Myocyte (in vitro differentiated cells): Measurements from ENCODE around the gene CHRNE. TPM values are rescaled to one million over a fixed set of nuclear protein-coding genes. Genes with fewer than 3 reads are reported as not detected.
A peak's percentile ranks its signal among the peaks of the same experiment; 100 is the strongest.
"Not testable (repeated sequence)": the region's sequence is repeated elsewhere in the genome, so short reads cannot be mapped to it uniquely, and the experiment has no call there.

Experiments
- DNase-seq: peaks from one replicate; pipeline ENCODE4 v3.0.0-alpha.2; 2012; ENCODE audit warnings: low read depth
- total RNA-seq: library from RNA; depleted of rRNA; stranded (reverse); fragments of >200 nt; gene quantifications from 2 replicates; pipeline ENCODE4 v1.2.3, GENCODE V29; 2014

Gene CHRNE
- total RNA-seq, 1 donor from 2014 or later, result not detected

- peak; percentile 20 for DNase-seq
Observed at GRCh38 chr17:4908301-4908700, 5.4 kb upstream of the CHRNE start.

GRCh38 chr17:4906642-4907041, 3.7 kb upstream of the CHRNE start:
- not testable (repeated sequence) for DNase-seq

DNA sequence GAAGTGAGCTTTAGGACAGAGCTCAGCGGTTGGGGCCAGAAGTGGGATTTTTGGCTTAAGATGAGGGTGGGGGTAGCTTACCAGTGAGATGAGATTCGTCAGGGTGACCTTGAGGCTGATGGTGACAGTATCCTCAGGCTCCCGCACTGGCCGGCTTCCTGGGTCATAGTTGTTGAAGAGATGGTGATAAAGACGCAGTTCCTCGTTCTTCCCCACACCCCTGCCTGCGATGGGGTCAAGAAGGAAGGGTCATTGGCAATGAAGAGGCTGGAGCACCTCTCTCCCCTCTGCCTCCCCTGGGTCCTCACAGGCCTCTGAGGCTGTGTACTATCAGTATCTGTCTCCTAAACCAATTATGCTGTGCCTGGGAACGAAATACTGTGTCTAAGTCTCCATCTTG, 358 bp downstream of the CHRNE start:
- DNase-seq, result no peak

DNA sequence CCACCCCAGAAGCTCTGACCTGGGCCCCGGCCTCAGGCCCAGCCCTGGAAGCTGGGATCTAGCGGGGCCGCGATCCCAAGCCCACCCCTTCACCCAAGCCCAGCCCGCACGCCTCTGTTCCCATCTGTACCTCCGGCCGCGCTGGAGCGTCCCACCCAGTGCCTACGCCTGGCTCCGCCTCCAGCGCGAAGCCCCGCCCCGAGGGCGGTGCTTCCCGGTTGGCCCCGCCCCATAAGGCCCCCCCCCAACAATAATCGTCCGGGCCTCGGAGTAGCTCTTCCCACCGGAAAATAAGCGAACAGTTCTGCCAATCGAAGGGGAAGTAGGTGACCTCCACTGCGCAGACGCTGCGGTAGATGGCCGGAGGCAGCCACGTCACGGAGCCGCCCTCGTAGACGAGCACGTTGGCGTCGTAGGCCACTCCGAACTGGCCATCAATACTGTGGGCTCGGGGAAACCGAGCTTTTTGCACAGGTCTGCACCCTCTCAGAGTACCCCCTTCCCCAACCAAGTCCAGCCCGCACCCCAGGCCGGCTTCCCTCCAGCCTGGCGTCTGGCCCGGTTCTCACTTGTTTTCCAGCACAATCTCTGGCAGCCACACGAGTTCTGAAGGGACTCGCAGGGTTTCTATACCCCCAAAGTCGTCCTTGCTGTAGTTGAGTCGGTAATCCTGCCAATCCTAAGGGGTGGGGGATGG, 1.1 kb downstream of the CHRNE start:
- DNase-seq, result no peak

DNA sequence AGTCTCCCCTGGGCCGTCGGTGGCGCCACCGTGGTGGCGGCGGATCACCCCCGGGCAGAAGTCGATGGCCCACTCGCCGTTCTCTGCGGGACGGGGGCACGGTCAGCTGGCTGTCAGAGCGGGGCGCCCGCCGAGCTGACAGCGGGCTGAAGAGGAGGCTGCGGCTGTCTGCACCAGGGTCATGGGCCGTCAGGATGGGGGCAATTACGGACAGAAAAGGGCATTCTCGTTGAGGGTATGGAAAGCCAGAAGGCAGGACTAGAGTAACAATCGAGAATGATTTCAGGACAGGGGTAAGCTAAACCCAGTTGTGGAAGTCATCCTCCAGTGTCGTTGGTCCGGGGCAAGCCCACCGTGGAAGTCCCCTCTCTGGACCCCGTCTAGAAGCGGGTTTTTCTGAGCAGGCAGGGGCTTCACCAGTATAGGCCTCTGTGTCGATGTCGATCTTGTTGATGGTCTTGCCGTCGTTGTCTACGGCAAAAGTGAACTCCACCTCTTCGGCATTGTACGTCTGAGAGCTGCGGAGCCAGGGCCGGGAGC, 1.7 kb downstream of the CHRNE start:
- DNase-seq, result no peak

DNA sequence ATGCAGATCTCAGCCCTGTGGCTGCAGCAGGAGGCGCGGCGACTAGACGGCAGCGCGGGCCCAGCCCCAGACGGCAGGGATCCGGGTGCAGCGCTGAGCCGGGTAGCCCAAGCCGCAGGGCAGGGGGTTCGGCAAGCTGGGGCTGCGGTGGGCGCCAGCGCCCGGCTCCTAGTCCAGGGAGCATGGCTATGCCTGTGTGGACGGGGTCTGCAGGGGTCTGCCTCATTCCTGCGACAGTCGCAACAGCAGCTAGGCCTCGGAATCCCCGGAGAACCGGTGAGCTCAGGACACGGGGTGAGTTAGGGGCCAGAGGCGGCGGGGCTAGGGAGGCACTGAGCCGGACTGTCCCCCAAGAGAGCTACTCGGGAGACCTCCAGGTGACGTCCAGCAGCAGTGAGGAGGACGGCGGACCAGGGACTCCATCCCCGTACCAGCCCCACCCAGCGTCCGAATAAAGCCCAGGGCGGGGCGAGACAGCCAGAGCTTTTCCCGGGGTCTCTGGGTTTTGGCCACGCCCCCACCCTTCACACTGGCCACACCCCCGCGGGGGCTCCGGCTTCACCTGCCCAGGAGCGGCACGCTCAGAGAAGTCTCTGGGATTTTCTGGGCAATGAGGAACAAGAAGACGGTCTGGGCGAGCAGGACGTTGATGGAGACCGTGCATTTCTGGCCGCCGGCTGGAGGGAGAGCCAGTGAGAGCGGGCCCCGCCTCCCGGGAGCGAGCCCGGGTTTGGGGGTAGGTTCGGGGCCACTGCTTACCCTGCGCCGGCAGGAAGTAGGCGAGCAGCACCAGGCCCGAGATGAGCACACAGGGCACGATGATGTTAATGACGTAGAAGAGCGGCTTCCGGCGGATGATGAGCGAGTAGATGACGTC, 2.4 kb downstream of the CHRNE start:
- DNase-seq, result no peak

- DNase-seq, result no peak
Observed at GRCh38 chr17:4899341-4900230, 3.3 kb downstream of the CHRNE start, which contains the start of gene C17orf107. C17orf107 (plus strand) TSS chr17:4899536; CDS start chr17:4899763, 227 bp downstream.

DNA sequence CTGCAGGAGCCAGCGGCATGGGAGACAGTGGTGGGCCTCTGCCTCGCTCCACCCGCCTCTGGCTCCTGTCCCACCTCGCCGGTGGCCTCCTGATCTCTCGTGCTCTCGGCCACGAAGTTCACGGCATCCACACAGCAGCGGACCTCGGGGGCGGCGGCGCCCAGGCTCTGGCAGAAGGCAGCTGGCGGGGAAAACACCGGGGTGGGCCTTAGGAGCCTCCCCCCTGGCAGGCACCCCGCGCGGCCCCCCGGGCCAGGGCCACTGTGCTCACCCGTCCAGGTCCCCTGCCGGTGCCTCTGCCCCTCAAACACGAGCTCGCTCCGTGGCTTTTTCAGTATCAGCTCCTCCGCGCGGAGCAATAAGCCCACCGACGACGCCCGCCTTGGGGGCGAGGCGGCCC, 4.0 kb downstream of the CHRNE start:
- no peak for DNase-seq

DNA sequence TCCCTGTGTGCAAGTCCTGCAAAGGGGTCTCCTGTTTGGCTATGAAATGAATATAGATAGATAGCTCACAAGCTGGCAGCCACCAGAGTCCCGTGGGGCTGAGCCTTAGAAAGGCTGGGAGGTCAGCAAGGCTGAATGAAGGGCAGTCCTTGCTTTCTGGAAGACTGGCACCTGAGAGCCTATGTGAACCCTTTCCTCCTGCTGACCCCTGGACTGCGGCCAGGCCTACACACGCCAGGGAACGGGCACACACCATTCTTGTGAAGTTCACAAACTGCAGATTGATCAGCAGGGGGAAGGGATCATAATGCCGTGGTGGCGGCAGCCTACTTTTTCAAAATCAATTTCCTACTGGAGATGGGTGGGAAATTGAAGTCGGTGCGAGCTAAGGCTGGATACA, 4.5 kb downstream of the CHRNE start:
- DNase-seq, result no peak

DNA sequence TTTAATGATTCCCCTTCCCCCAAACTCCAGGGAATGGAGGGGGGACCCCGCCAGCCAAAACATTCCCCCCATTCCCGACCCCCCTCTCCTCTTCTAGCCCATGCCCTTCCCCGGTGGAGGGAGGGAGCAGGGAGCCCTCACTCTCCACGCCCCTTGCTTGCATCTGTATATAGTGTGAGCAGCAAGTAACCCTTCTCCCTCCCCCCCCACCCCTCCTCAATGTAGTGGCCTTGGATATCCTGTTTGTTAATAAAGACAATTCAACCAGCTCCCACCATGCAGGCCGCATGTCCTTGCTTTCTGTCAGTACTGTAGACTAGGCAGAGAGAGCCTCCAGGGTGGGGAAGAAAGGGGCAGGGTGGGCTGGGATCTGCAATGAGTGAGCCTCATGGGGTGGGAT, 5.1 kb downstream of the CHRNE start:
- DNase-seq, result no peak

DNA sequence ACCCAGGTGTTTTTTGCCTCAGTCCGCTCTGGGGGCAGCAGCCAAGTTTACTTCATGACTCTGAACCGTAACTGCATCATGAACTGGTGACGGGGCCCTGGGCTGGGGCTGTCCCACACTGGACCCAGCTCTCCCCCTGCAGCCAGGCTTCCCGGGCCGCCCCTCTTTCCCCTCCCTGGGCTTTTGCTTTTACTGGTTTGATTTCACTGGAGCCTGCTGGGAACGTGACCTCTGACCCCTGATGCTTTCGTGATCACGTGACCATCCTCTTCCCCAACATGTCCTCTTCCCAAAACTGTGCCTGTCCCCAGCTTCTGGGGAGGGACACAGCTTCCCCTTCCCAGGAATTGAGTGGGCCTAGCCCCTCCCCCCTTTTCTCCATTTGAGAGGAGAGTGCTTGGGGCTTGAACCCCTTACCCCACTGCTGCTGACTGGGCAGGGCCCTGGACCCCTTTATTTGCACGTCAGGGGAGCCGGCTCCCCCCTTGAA, 5.7 kb downstream of the CHRNE start:
- no peak for DNase-seq

DNA sequence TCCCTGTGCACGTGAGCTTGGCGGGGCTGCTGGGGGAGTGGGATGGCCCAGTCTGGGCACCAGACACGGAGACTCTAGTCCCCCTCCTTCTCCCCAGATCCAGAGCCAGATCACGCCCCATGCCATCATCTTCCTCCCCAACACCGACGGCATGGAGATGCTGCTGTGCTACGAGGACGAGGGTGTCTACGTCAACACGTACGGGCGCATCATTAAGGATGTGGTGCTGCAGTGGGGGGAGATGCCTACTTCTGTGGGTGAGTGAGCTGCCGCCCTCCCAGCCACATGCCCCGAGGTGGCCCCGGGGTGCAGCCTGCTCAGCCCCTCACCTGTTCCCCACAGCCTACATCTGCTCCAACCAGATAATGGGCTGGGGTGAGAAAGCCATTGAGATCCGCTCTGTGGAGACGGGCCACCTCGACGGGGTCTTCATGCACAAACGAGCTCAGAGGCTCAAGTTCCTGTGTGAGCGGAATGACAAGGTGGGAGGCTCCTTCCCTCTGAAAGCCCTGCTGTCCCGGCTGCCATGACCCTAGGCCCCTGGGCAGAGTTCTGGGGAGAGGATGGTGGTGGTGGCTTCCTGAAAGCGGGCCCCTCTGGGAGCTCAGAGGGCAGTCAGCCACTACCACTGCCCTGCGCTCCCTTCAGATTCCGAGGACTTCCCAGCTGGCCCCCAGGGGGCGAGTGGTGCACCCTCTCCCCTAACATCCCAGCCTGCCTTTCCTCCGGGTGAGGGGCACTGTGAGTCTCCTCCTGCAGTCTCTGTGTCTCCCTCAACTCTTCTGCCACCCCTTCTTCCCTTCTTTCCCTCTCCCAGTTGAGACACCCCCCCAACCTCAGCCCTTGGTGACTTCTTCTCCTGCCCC, 6.3 kb downstream of the CHRNE start:
- no peak for DNase-seq

GRCh38 chr17:4895657-4896331, 7.1 kb downstream of the CHRNE start:
- no peak for DNase-seq

- DNase-seq, result no peak
Observed at GRCh38 chr17:4895121-4895520, 7.8 kb downstream of the CHRNE start.

- no peak for DNase-seq
Observed at GRCh38 chr17:4893721-4894560, 9.0 kb downstream of the CHRNE start.

DNA sequence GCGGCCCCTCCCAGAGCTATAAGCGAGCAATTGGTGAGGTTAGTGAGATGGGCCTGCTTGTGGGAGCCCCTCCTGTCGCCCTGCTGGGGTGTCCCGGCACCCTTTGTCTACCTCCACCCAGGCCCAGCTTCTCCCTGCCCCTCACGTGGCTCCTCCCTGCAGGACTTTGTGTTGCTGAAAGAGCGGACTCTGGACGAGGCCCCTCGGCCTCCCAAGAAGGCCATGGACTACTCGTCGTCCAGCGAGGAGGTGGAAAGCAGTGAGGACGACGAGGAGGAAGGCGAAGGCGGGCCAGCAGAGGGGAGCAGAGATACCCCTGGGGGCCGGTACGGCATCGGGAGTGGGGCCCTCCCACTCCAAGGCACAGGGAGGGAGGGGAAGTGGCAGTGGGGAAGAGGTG, 9.6 kb downstream of the CHRNE start:
- no peak for DNase-seq

GRCh38 chr17:4892499-4893221, 10.2 kb downstream of the CHRNE start:
- DNase-seq, result no peak
